DMS79 treated with DMSO at 0.1 percent for 48 hours (cell line): Measurements from ENCODE around the gene ASNS.
A peak's percentile ranks its signal among the peaks of the same experiment; 100 is the strongest.

ENCODE experiments used
- DNase-seq: peaks from one replicate; lab custom pipeline; 2025; lab: John Stamatoyannopoulos, UW

The ASNS gene

GRCh38 chr7:97842772-97843345 lies 29.3 kb downstream of the ASNS start:
- DNase-seq, result no peak

DNA sequence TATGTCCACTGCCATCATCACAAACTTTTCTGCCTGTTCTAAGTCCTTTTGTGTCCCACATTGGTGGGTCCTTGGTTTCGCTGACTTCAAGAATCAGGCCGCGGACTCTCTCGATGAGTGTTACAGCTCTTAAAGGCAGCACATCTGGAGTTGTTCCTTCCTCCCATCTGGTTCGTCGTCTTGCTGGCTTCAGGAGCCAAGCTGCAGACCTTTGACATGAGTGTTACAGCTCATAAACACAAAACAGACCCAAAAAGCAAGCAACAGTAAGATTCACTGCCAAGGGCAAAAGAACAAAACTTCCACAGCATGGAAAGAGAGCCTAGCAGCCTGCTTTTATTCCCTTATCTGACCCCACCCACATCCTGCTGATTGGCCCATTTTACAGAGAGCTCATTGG lies 30.2 kb downstream of the ASNS start:
- no peak for DNase-seq

DNA sequence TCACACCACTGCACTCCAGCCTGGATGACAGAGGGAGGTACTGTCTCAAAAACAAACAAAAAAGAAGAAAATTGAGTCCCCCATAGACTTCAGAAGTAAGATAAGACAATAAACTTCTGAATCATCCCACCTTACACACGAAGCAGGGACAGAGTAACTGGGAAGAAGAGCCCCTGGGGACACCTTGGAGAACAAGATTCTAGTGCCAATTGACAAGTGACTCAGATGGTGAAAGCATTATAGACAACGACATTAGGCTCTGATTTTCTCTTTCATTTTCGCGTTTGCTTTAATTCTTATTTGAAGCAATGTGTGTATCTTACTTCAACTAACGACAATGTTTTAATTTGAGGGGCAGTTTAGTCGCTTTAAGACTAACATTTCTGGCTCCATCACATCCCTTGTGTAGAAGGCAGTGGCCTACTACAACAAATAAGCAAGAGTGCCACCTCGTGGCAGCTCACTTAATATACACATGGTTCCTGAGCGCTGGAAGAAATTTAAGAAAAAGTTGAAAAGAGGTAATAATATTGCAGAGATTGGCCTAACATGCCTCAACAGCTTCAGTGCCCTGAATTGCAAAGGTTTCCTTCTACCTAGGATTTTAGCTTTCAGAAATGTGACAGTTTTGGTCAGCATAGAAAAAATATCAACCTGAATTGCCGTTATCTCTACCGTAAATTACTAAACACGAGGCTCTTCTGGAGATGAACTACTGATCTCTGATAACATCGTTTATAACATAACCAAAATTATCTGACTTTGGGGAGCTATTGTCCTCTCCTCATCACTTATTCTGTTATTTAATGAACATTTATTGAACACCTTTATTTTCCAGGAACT lies 36.7 kb downstream of the ASNS start:
- peak; percentile 43 for DNase-seq

DNA sequence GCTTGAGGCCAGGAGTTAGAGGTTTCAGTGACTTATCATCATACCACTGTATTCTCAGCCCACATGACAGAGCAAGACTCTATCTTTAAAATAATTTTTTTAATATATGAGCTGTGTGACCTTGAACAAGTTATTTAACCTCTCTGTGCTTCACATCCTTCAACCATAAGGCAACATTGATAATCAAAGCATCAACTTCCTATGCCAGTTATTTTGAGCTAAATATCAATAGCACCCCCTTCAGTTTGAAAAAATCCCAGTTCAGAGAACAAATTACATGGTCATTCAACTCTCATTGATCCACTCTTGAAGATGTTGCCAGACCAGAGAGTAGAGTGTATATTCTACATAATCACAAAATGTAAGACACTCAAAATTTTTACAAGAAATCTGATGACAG lies 53.0 kb downstream of the ASNS start:
- no peak for DNase-seq

DNA sequence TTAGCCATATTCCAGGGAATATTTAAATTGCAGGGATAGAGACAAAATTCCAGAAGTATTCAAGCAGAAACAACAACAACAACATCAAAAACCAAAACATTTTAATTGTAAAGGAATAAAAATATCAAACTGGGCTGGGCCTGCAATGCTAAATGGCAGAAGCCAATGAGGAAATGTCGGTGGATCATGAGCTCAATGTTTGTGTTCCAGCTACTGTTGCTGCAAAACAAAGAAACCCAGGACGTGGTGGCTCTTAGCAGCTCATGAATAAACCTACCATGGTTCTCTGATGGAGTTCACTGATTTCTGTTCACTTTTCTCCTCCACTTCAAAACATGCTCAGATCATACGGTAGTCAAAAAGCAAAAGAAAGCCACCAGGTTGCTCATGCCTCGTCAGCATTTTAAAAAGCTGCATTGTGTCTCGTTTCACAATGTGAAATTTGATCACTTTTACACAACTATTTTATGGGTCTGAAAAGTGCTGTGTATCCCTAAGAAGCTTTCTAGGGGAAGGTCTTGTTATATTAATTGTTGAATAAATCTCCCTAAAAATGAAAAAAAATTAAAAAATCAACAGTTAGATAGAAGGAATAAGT lies 54.0 kb downstream of the ASNS start:
- no peak for DNase-seq
